Neuronal stem cell (in vitro differentiated cells): ENCODE results near the gene ACSS3.

Source experiments
- DNase-seq: peaks from one replicate; pipeline ENCODE4 v3.0.0-alpha.2; 2013; ENCODE audit warnings: low spot score
- H2AFZ ChIP-seq: one replicate; pipeline ENCODE4 v1.6.1; 2013; ENCODE audit warnings: mild to moderate bottlenecking, low read length, inconsistent platforms
- H2AK5ac ChIP-seq: 2 replicates; pipeline ENCODE4 v1.6.1; 2013; ENCODE audit warnings: low read depth, mild to moderate bottlenecking, inconsistent platforms, low read length, moderate library complexity, mixed read lengths
- H2BK120ac ChIP-seq: 2 replicates; pipeline ENCODE4 v1.6.1; 2013; ENCODE audit warnings: low read depth, mild to moderate bottlenecking, inconsistent platforms, low read length, moderate library complexity, mixed read lengths
- H2BK12ac ChIP-seq: one replicate; pipeline ENCODE4 v1.6.1; 2013; ENCODE audit warnings: low read length, inconsistent platforms
- H2BK15ac ChIP-seq: 2 replicates; pipeline ENCODE4 v1.6.1; 2013; ENCODE audit warnings: mild to moderate bottlenecking, low read length, inconsistent platforms, mixed read lengths
- H2BK5ac ChIP-seq: one replicate; pipeline ENCODE4 v1.6.1; 2013; ENCODE audit warnings: inconsistent platforms, mild to moderate bottlenecking, low read length, moderate library complexity
- H3K14ac ChIP-seq: one replicate; pipeline ENCODE4 v1.6.1; 2013; ENCODE audit warnings: low read length, inconsistent platforms
- H3K18ac ChIP-seq: 2 replicates; pipeline ENCODE4 v1.6.1; 2013; ENCODE audit warnings: low read length, inconsistent platforms
- H3K23ac ChIP-seq: 2 replicates; pipeline ENCODE4 v1.6.1; 2013; ENCODE audit warnings: low read depth, mild to moderate bottlenecking, mixed read lengths, low read length, inconsistent platforms; ENCODE audit not compliant: poor library complexity
- H3K27ac ChIP-seq: replicated peaks from 3 replicates; pipeline ENCODE4 v1.5.1; 2013; ENCODE audit warnings: low read length, inconsistent platforms
- H3K27me3 ChIP-seq, 3 experiments: 2 replicates each; pipeline ENCODE4 v1.6.1; 2013; ENCODE audit warnings: low read length in 3 of 3, mild to moderate bottlenecking in 2 of 3, inconsistent platforms in 1 of 3, low read depth in 1 of 3, mixed read lengths in 1 of 3, moderate library complexity in 1 of 3; ENCODE audit not compliant: control insufficient read depth in 3 of 3, insufficient read depth in 3 of 3
- H3K36me3 ChIP-seq, 2 donors: replicated peaks in 1 of 2; 2 replicates each; pipeline ENCODE4 v1.6.1; 2013; ENCODE audit warnings: low read length in 2 of 2; ENCODE audit not compliant: control insufficient read depth in 2 of 2, insufficient read depth in 2 of 2
- H3K4ac ChIP-seq: 2 replicates; pipeline ENCODE4 v1.6.1; 2013; ENCODE audit warnings: inconsistent platforms, mild to moderate bottlenecking, low read length, moderate library complexity
- H3K4me1 ChIP-seq, 2 donors: 1 replicate in 1 of 2; 2 replicates in 1 of 2; pipeline ENCODE4 v1.6.1; 2013; ENCODE audit warnings: low read length in 2 of 2, low read depth in 1 of 2; ENCODE audit not compliant: control insufficient read depth in 2 of 2, insufficient read depth in 1 of 2
- H3K4me2 ChIP-seq: one replicate; pipeline ENCODE4 v1.6.1; 2013; ENCODE audit warnings: mild to moderate bottlenecking, low read length, inconsistent platforms; ENCODE audit not compliant: insufficient read depth, poor library complexity, severe bottlenecking
- H3K4me3 ChIP-seq, 2 donors: 2 replicates each; pipeline ENCODE4 v1.5.1; 2013; ENCODE audit warnings: low read length in 2 of 2, mild to moderate bottlenecking in 2 of 2, inconsistent platforms in 1 of 2, moderate library complexity in 1 of 2
- H3K79me1 ChIP-seq: one replicate; pipeline ENCODE4 v1.6.1; 2013; ENCODE audit warnings: low read depth, mild to moderate bottlenecking, inconsistent platforms, low read length, moderate library complexity
- H3K9ac ChIP-seq: one replicate; pipeline ENCODE4 v1.6.1; 2013; ENCODE audit warnings: mild to moderate bottlenecking, low read depth, low read length, inconsistent platforms; ENCODE audit not compliant: poor library complexity
- H3K9me3 ChIP-seq, 2 donors: replicated peaks in 1 of 2; 2 replicates each; pipeline versions ENCODE3 to v1.6.1; 2013; ENCODE audit warnings: low read length in 2 of 2, mild to moderate bottlenecking in 2 of 2, inconsistent platforms in 1 of 2, low read depth in 1 of 2, mixed read lengths in 1 of 2, moderate library complexity in 1 of 2; ENCODE audit not compliant: control insufficient read depth in 2 of 2, insufficient read depth in 1 of 2
- H4K8ac ChIP-seq: one replicate; pipeline ENCODE4 v1.6.1; 2013; ENCODE audit warnings: low read depth, mild to moderate bottlenecking, inconsistent platforms, low read length, moderate library complexity
- H4K91ac ChIP-seq: one replicate; pipeline ENCODE4 v1.6.1; 2013; ENCODE audit warnings: low read length, low read depth, mild to moderate bottlenecking, inconsistent platforms; ENCODE audit not compliant: poor library complexity
- WGBS, 2 donors: extraction: QIAGEN DNeasy Blood & Tissue Kit; methylation state at CpG; one replicate each; pipeline ENCODE4 v1.1.7; 2013; ENCODE audit warnings: missing lambda C conversion rate in 2 of 2, mixed read lengths in 1 of 2; ENCODE audit not compliant: insufficient read length in 2 of 2, insufficient replicate concordance in 1 of 2; ENCODE audit errors: extremely low coverage in 2 of 2; 5-methylcytosine and 5-hydroxymethylcytosine counted together

The ACSS3 gene

GRCh38 chr12:81212996-81213696, 135.3 kb downstream of the ACSS3 start:
- Histone ChIP-seq H2BK15ac (no peak overlapping the region), H4K91ac (no peak overlapping the region), H2BK120ac (no peak overlapping the region), H2AFZ (no peak overlapping the region), H2BK5ac (no peak overlapping the region), H3K4me3 (no peak overlapping the region), H3K9ac (no peak overlapping the region), H3K36me3 (no peaks in the 10 kb centered on the region), H3K23ac (no peak overlapping the region), H2AK5ac (no peak overlapping the region), H3K9me3 (no peaks in the 10 kb centered on the region), H3K27ac (no peak overlapping the region), H2BK12ac (no peak overlapping the region), H3K4me2 (no peak overlapping the region), H3K18ac (no peak overlapping the region), H3K79me1 (no peaks in the 10 kb centered on the region), H4K8ac (no peak overlapping the region), H3K4ac (no peak overlapping the region), H3K4me1 (peaks cover 1 to 27% of the 10 kb centered on the region in 2 donors), H3K27me3 (no peaks in the 10 kb centered on the region), H3K14ac (no peak overlapping the region)
- no peak for DNase-seq
- WGBS, 2 donors, result no CpG with 5 or more reads among the region's 4 CpGs

GRCh38 chr12:81216739-81217138, 138.9 kb downstream of the ACSS3 start:
- peaks cover 0 to 6% of the 10 kb centered on the region in 2 donors for H3K4me1 ChIP-seq
- H2BK5ac ChIP-seq, result no peak overlapping the region
- H3K4me3 ChIP-seq, result no peak overlapping the region
- H3K9me3 ChIP-seq, result no peaks in the 10 kb centered on the region
- H3K79me1 ChIP-seq, result no peaks in the 10 kb centered on the region
- H3K9ac ChIP-seq, result no peak overlapping the region
- no peak overlapping the region for H2AK5ac ChIP-seq
- no peaks in the 10 kb centered on the region for H3K27me3 ChIP-seq
- H3K23ac ChIP-seq, result no peak overlapping the region
- no peak overlapping the region for H4K8ac ChIP-seq
- H3K27ac ChIP-seq, result no peak overlapping the region
- H3K36me3 ChIP-seq, result no peaks in the 10 kb centered on the region
- no peak overlapping the region for H2BK12ac ChIP-seq
- no peak overlapping the region for H2BK15ac ChIP-seq
- H2AFZ ChIP-seq, result no peak overlapping the region
- no peak overlapping the region for H3K14ac ChIP-seq
- no peak overlapping the region for H3K4me2 ChIP-seq
- H3K4ac ChIP-seq, result no peak overlapping the region
- no CpG with 5 or more reads among the region's 3 CpGs for WGBS, 2 donors
- H4K91ac ChIP-seq, result no peak overlapping the region
- H3K18ac ChIP-seq, result no peak overlapping the region
- H2BK120ac ChIP-seq, result no peak overlapping the region
- DNase-seq, result no peak

GRCh38 chr12:81221681-81222080, 143.8 kb downstream of the ACSS3 start:
- DNase-seq, result no peak
- no peak overlapping the region for H2BK12ac ChIP-seq
- WGBS, 2 donors, result no CpG with 5 or more reads among the region's 1 CpG

GRCh38 chr12:81222846-81223592, 145.1 kb downstream of the ACSS3 start:
- H3K14ac ChIP-seq, result no peak overlapping the region
- no peak overlapping the region for H3K27ac ChIP-seq
- H4K91ac ChIP-seq, result no peak overlapping the region
- no peaks in the 10 kb centered on the region for H3K4me1 ChIP-seq
- no peaks in the 10 kb centered on the region for H3K27me3 ChIP-seq
- H2BK120ac ChIP-seq, result no peak overlapping the region
- no peak overlapping the region for H4K8ac ChIP-seq
- H2BK15ac ChIP-seq, result no peak overlapping the region
- H3K9me3 ChIP-seq, result no peaks in the 10 kb centered on the region
- H3K79me1 ChIP-seq, result no peaks in the 10 kb centered on the region
- no peak overlapping the region for H2AK5ac ChIP-seq
- no peak overlapping the region for H2BK12ac ChIP-seq
- no peak overlapping the region for H3K4ac ChIP-seq
- H3K4me3 ChIP-seq, result no peak overlapping the region
- no peak for DNase-seq
- no peak overlapping the region for H2BK5ac ChIP-seq
- H3K9ac ChIP-seq, result no peak overlapping the region
- no CpG with 5 or more reads among the region's 5 CpGs for WGBS, 2 donors
- H2AFZ ChIP-seq, result peak overlapping the region; percentile 38
- H3K23ac ChIP-seq, result no peak overlapping the region
- no peak overlapping the region for H3K18ac ChIP-seq
- H3K4me2 ChIP-seq, result no peak overlapping the region
- no peaks in the 10 kb centered on the region for H3K36me3 ChIP-seq

More at GRCh38 chr12:81221681-81222080, 143.8 kb downstream of the ACSS3 start:
- Histone ChIP-seq H3K4ac (no peak overlapping the region), H3K36me3 (no peaks in the 10 kb centered on the region), H3K9me3 (no peaks in the 10 kb centered on the region), H3K79me1 (no peaks in the 10 kb centered on the region), H3K9ac (no peak overlapping the region), H2BK5ac (no peak overlapping the region), H3K27me3 (no peaks in the 10 kb centered on the region), H3K4me2 (no peak overlapping the region), H3K4me1 (no peaks in the 10 kb centered on the region), H2BK120ac (no peak overlapping the region), H3K18ac (no peak overlapping the region), H3K27ac (no peak overlapping the region), H3K23ac (no peak overlapping the region), H2AFZ (no peak overlapping the region), H4K91ac (no peak overlapping the region), H3K14ac (no peak overlapping the region), H3K4me3 (no peak overlapping the region), H2AK5ac (no peak overlapping the region), H4K8ac (no peak overlapping the region), H2BK15ac (no peak overlapping the region)
